Stomach (tissue), 9 donors: ENCODE results near the gene SOWAHA. TPM values are rescaled to one million over a fixed set of nuclear protein-coding genes. Genes with fewer than 3 reads are reported as not detected.

Experiments used
- DNase-seq, 2 donors: peaks; one replicate each; pipeline versions ENCODE4 v3.0.0 to v3.0.0-alpha.2; 2013 to 2019
- H3K27ac ChIP-seq, 5 donors: fragments of 200-600 bp in 4 of 5; sonication (generic) in 4 of 5; one replicate each; pipeline ENCODE4 v1.5.1; 2013 to 2019; ENCODE audit warnings: mild to moderate bottlenecking in 1 of 5, moderate library complexity in 1 of 5
- H3K27me3 ChIP-seq, 3 donors: fragments of 200-600 bp; sonication (generic); one replicate each; pipeline ENCODE4 v1.5.1; 2017 to 2019; ENCODE audit warnings: mixed run types in 1 of 3
- H3K36me3 ChIP-seq, 4 donors: fragments of 200-600 bp; sonication (generic); 1 replicate in 3 of 4; 2 replicates in 1 of 4; pipeline ENCODE4 v1.5.1; 2016 to 2019
- H3K4me1 ChIP-seq, 4 donors: fragments of 200-600 bp; sonication (generic); one replicate each; pipeline ENCODE4 v1.5.1; 2016 to 2019
- H3K4me3 ChIP-seq, 4 donors: fragments of 200-600 bp; sonication (generic) in 3 of 4; one replicate each; pipeline ENCODE4 v1.5.1; 2016 to 2019; ENCODE audit warnings: mild to moderate bottlenecking in 1 of 4
- H3K9me3 ChIP-seq, 4 donors: fragments of 200-600 bp; sonication (generic); one replicate each; pipeline ENCODE4 v1.5.1; 2016 to 2019
- CTCF ChIP-seq, 7 experiments: fragments of 450-650 bp in 4 of 7; fragments of 200-600 bp in 3 of 7; sonication (generic) in 3 of 7; IDR thresholded peaks; one replicate each; pipeline ENCODE4 v1.5.1; 2016 to 2019; ENCODE audit warnings: antibody characterized with exemption in 7 of 7, control low read depth in 2 of 7, mild to moderate bottlenecking in 1 of 7
- EP300 ChIP-seq: sonication (generic); formaldehyde crosslinking; IDR thresholded peaks from one replicate; pipeline ENCODE4 v1.6.1; 2017; ENCODE audit warnings: antibody characterized with exemption
- POLR2A ChIP-seq, 4 donors: fragments of 450-650 bp; IDR thresholded peaks; one replicate each; pipeline ENCODE4 v1.6.1; 2016; ENCODE audit warnings: antibody characterized with exemption in 4 of 4, control low read depth in 2 of 4, mild to moderate bottlenecking in 1 of 4, moderate library complexity in 1 of 4
- POLR2AphosphoS5 ChIP-seq, 3 donors: sonication (generic); formaldehyde crosslinking; IDR thresholded peaks; one replicate each; pipeline ENCODE4 v1.6.1; 2016; ENCODE audit warnings: antibody characterized with exemption in 3 of 3
- WGBS, 5 donors: extraction: QIAGEN DNeasy Blood & Tissue Kit in 3 of 5; methylation state at CpG; one replicate each; pipeline versions ENCODE4 v1.1.5 to v1.1.7; 2013 to 2018; 5-methylcytosine and 5-hydroxymethylcytosine counted together
- intact Hi-C: fragments of 100-400 bp; cut with DNase I; formaldehyde crosslinking; loops from one replicate; pipeline ENCODE4 v1.15.1; 2023; ENCODE audit warnings: low total_unique reads
- polyA plus RNA-seq, 3 donors: library from polyadenylated mRNA; stranded (reverse); fragments of 200-250 nt; gene quantifications; one replicate each; pipeline ENCODE4 v1.2.3, GENCODE V29; 2013
- total RNA-seq, 5 donors: library from RNA; depleted of rRNA; stranded (reverse); fragments of >200 nt; gene quantifications; one replicate each; pipeline versions ENCODE4 v1.1.0 to v1.2.3, GENCODE V29; 2014 to 2016
- donor health status: healthy with polysubstance abuse.
- donor health status: Bipolar disorder and iron deficiency.
- donor health status: healthy.

The SOWAHA gene
- total and polyA plus RNA-seq, 8 donors, result 2.4 to 91.8 (median 6.8) TPM; not detected in 1

- Histone ChIP-seq H3K9me3 (no peaks in the 10 kb centered on the region), H3K4me3 (no peak overlapping the region), H3K4me1 (peaks cover 24 to 52% (median 33%) of the 10 kb centered on the region in 4 donors), H3K27me3 (peaks cover 5 to 53% (median 24%) of the 10 kb centered on the region in 3 donors), H3K36me3 (no peaks in the 10 kb centered on the region), H3K27ac (no peak overlapping the region)
- WGBS, 5 donors, result 66 to 77% (median 71%) methylated on average over 2 of the region's 2 CpGs
- intact Hi-C loops, result no loop called here
- no peak for DNase-seq
- no peak for TF ChIP-seq CTCF (IDR thresholded peaks at IDR 0.05)
- TF ChIP-seq POLR2AphosphoS5 (IDR thresholded peaks at IDR 0.05), result no peak
- TF ChIP-seq POLR2A (IDR thresholded peaks at IDR 0.05), result no peak
Observed at GRCh38 chr5:132816083-132816482, 3.0 kb downstream of the SOWAHA start.

GRCh38 chr5:132816554-132816953 is 3.5 kb downstream of the SOWAHA start:
- TF ChIP-seq CTCF (IDR thresholded peaks at IDR 0.05) (no peak), POLR2A (IDR thresholded peaks at IDR 0.05) (no peak), POLR2AphosphoS5 (IDR thresholded peaks at IDR 0.05) (no peak)
- intact Hi-C loops, result no loop called here
- no peaks in the 10 kb centered on the region for H3K9me3 ChIP-seq

GRCh38 chr5:132817011-132817410 is 3.9 kb downstream of the SOWAHA start:
- Histone ChIP-seq H3K27me3 (peaks cover 5 to 43% (median 15%) of the 10 kb centered on the region in 3 donors), H3K27ac (no peak overlapping the region), H3K36me3 (no peaks in the 10 kb centered on the region), H3K4me1 (peaks cover 24 to 51% (median 33%) of the 10 kb centered on the region in 4 donors), H3K4me3 (no peak overlapping the region), H3K9me3 (no peaks in the 10 kb centered on the region)
- TF ChIP-seq POLR2AphosphoS5 (IDR thresholded peaks at IDR 0.05) (no peak), CTCF (IDR thresholded peaks at IDR 0.05) (no peak), POLR2A (IDR thresholded peaks at IDR 0.05) (no peak), EP300 (no peak)
- intact Hi-C loops, result no loop called here
- 18 to 62% (median 34%) methylated on average over 1 of the region's 1 CpG for WGBS, 5 donors
- no peak for DNase-seq

More at GRCh38 chr5:132816554-132816953, 3.5 kb downstream of the SOWAHA start:
- no peak for DNase-seq
- H3K27me3 ChIP-seq, result peaks cover 5 to 48% (median 19%) of the 10 kb centered on the region in 3 donors
- peaks cover 24 to 52% (median 33%) of the 10 kb centered on the region in 4 donors for H3K4me1 ChIP-seq
- no peaks in the 10 kb centered on the region for H3K36me3 ChIP-seq
- H3K4me3 ChIP-seq, result no peak overlapping the region
- H3K27ac ChIP-seq, result no peak overlapping the region

- TF ChIP-seq POLR2AphosphoS5 (IDR thresholded peaks at IDR 0.05), result no peak
- no peak for TF ChIP-seq POLR2A (IDR thresholded peaks at IDR 0.05)
- Histone ChIP-seq H3K27me3 (peaks cover 0 to 39% (median 1%) of the 10 kb centered on the region in 3 donors), H3K4me3 (peak overlapping the region; percentile 3 to 28 (median 13)), H3K36me3 (peaks cover 0 to 17% (median 10%) of the 10 kb centered on the region in 4 donors), H3K27ac (peak overlapping the region; percentile 3 to 59 (median 38)), H3K9me3 (no peaks in the 10 kb centered on the region), H3K4me1 (peaks cover 20 to 43% (median 25%) of the 10 kb centered on the region in 4 donors)
- 14 to 40% (median 17%) methylated on average over 26 of the region's 26 CpGs for WGBS, 5 donors
- intact Hi-C loops, result no loop called here
- DNase-seq, result peak; percentile 27 to 51
Observed at GRCh38 chr5:132819468-132819867, 6.4 kb downstream of the SOWAHA start.

- DNase-seq, result peak; percentile 96 to 97
- no peaks in the 10 kb centered on the region for H3K9me3 ChIP-seq
- H3K36me3 ChIP-seq, result peaks cover 0 to 25% (median 18%) of the 10 kb centered on the region in 4 donors
- peaks cover 0 to 40% (median 3%) of the 10 kb centered on the region in 3 donors for H3K27me3 ChIP-seq
- peaks cover 17 to 39% (median 24%) of the 10 kb centered on the region in 4 donors for H3K4me1 ChIP-seq
- 17 to 23% (median 21%) methylated on average over 15 of the region's 15 CpGs for WGBS, 5 donors
- no peak overlapping the region for H3K4me3 ChIP-seq
- TF ChIP-seq EP300, result no peak
- TF ChIP-seq POLR2A (IDR thresholded peaks at IDR 0.05), result no peak
- peak in 1 of 3 donors; percentile 79 for TF ChIP-seq POLR2AphosphoS5 (IDR thresholded peaks at IDR 0.05)
- peak in 6 of 7 experiments; percentile 84 to 95 (median 94) for TF ChIP-seq CTCF (IDR thresholded peaks at IDR 0.05)
- intact Hi-C loops, result no loop called here
- H3K27ac ChIP-seq, result peak overlapping the region; percentile 3 to 59 (median 38)
Observed at GRCh38 chr5:132820162-132820754, 7.2 kb downstream of the SOWAHA start.
